Ammon's horn (tissue), 1 donor: ENCODE measurements around the gene PLSCR2.
"Not testable (repeated sequence)": the region's sequence is repeated elsewhere in the genome, so short reads cannot be mapped to it uniquely, and the experiment has no call there.

Experiments
- DNase-seq: peaks from one replicate; pipeline ENCODE4 v3.0.0-alpha.2; 2016; ENCODE audit warnings: low spot score

The PLSCR2 gene

DNA sequence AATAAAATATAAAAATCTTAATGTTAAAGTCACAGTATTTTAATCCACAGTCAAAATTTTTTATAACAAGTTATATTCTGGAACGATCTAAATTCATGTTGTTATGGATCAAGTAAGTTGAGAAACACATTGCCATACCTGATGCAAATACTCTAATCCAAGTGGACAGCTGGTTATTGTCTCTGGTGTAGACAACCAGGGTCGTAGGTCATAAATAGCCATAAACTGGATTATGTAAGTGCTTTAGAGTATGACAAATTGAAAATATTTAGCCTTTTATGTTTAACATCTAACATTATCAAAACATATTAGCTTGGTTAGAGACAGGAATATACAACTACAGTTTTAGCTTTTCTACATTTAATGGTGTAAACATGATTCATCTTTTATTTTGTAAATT, 53.0 kb downstream of the PLSCR2 start:
- DNase-seq = no peak

DNA sequence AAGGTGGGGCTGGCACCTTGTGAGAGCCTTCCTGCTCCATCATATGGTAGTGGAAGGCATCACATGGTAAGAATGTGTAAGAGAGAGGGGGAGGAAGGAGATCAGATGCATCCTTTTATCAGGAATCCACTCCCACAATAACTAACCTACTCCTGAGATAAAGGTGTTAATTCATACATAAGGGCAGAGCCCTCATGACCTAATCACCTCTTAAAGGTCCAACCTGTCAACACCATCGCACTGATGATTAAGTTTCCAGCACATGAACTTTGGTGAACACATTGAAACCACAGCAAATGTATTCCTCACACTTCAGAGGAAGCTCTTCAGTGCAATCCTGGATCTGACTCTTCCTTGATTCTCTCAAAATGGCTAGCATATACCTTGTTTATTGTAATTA, 55.4 kb downstream of the PLSCR2 start:
- no peak for DNase-seq

DNA sequence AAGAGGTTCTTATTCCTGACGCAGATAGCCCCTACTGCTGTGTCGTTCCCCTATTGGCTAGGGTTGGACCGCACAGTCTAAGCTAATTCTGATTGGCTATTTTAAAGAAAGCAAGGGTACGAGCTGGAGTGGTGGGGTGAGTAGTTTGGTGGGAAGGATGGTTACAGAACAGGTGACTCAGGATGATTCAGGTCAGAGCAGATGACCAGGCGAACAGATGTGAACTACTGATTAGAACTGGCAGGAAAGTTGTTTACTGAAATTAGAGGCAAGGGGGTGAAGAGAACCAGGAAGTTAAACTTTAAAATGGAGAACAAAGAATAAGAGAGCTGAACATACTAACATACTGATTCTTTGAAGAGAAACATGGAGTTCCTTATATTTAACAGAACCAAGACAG, 56.6 kb downstream of the PLSCR2 start:
- not testable (repeated sequence) for DNase-seq

DNA sequence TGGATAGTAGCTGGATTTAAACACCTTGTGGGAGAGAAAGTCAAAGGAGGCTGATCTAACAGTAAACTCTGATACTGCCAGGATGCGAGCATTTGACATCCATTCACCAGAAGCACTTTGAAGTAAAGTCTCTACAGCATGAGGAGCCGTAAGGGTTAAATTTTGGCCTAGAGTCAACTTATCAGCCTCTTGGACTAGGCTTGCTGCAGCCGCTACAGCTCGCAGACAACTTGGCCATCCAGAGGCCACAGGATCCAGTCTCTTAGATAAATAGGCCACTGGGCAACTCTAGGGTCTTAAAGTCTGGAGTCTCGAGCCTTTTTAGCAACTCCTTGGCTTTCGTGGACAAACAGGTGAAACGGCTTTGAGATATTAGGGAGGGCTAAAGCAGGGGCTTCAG, 61.4 kb downstream of the PLSCR2 start:
- DNase-seq = no peak

DNA sequence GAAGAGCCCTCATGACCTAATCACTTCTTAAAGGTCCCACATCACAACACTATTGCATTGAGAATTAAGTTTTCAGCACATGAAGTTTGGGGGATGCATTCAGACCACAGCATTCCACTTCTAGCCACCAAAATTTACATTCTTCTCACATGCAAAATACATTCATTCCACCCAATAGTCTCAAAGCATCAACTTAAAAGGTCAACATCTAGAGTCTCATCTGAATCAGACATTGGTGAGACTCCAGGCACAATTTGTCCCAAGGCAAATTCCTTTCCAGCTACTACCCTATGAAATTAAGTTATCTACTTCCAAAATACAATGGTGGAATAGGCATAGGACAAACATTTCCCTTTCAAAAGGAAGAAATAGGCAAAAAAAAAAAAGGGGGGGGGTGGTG, 64.9 kb downstream of the PLSCR2 start:
- DNase-seq = no peak

DNA sequence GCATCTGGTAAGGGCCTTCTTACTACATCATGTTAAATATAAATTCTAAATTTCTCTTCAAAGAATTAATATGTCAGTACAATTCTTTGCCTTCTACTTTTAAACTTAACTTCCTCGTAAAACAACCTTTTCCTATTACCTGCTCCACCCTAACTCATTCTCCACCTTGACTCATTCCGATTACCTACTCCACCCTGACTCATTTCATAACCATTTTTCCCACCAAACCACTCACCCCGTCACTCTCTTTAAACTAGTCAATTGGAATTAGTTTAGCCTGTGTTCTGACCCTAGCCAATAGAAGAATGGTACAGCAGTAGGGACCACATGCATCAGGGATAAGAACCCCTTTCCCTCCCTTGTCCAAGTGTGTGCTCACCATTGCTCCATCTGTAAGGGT, 65.6 kb downstream of the PLSCR2 start:
- no peak for DNase-seq

DNA sequence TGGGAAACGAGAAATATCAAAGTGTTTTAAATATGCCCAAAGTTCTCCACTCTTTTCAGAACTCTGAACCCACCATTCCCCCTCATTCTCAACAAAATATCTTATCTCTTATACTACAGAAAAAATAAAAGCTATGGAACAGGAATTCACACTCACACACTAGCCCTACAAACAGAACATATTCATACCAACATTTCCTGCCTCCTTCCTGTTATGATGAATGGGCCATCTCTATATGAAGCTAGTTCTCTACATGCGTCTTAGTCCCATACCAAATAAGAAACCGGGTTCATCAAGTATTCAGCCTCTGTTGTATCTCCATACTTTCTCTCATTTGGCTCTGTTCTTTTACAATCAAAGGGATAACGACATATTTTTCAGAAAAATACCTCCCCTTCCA, 72.6 kb downstream of the PLSCR2 start:
- DNase-seq = no peak

DNA sequence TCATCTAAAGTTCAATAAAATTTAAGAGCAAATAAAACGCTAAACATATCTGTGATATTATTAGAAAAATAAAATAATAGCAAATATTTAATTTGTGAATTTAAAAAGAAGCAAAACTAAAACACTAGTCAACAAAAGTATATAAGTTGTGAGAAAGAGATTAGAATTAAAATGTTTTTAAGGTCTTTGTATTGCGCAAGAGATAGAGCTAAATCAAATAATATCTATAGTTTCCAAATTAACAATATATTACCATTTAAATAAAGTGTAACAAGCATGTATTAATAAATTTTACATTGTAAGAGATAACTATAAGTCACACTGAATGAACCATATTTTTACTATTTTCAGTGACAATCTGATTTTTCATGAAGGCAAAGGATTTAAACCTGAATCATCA, 74.2 kb downstream of the PLSCR2 start:
- no peak for DNase-seq

DNA sequence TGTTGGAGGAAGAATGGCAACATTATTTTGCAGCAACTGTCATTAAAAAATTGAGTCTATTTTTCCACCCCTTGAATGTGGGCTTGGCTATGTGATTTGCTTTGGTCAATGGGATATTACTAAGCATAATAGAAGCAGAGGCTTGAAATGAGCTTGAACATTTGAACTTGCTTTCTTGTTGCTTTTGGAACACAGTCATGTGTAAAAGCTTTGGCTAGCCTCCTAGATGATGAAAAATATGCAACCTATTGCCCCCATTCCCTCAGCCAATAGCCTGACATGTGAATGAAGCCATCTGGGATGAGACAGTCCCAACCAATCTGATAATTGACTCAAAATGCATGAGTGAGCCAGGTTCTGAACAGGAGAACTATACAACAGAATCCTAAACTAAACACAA, 78.4 kb downstream of the PLSCR2 start:
- DNase-seq = no peak

DNA sequence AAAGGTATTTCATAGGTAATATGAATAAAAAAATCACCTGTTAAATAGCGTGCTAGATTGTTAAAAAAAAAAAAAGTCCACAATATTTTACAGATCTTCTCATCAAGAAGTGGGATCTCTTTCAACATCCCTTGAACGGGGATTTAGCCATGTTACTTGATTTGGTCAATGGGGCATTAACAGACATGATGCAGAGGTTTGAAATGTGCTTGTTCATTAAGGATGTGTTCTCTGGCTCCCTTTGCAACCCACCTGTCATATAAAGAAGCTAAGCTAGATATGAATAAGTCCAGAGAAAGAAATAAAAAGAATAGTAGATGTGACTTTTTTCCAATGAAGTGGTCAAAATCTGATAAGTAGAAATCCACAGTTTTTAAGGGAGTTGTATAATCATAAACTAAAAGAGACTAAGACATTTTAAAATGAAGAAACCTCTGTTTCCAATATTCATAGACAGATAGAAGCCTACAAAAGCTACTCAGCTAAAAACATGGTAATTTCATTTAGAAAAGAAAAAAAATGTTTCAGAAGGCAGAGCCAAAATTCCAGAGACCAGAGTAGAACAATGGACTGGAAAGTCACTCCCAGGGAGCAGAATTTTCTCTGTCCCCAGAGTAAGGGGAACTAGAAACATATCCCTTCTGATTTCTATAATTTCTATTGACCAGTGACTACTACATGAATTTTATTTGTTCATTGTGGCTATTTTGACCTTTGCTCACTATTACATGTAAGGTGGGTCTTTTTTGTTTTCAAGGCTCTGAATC, 79.2 kb downstream of the PLSCR2 start:
- no peak for DNase-seq

DNA sequence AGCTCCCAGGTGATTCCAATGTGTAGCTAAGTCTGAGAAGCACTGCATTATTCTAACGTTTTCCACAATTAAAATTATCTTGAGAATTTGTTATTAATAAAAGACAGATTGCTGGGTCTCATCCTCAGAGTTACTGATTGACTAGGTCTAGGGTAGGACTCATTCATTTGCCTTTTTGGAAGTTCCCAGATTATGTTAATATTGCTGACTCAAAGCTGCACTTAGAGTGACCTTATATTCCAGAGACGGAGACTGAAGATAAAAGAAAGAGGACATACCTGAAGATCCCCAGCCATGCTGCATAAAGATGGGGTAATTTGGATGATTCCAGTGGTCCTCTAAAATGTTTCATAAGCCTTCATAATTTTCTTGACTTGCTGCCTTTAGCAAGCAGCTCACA, 81.8 kb downstream of the PLSCR2 start:
- DNase-seq = no peak

DNA sequence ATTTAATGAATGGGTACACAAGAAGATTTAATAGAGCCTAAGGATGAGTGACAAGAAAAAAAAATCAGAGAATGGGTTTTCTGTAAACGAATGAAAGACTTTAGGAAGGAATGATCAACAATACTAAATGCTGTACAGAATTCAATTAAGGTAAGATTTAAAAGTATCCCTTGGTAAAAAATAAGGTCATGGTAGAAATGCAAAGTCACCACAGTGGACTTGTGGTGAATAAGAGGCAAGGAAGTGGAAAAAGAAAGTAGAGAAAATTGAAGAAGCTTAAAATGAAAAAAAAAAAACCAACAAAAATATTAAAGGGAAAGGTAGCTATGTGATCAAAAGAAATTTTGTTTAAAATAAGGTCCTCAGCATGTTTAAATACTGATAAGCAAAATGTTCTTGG, 82.4 kb downstream of the PLSCR2 start:
- no peak for DNase-seq

DNA sequence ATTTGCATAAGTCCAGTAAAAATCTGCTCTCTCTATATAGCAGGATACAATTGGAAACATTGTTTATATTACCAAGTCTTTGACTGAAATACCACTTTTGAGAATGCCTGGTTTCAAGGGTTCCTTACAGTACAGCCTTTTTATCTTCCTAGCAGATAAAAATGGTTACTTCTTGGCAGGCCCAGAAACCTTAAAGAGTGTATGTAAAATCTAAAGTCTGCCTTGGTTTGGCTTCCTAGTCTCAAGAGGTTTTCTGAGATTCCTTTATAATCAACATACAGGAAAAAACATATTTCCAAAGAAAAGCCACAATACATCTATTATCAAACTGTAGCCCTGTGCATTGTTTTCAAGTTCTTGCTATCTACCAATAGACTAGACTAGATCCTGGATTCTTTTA, 84.6 kb downstream of the PLSCR2 start:
- no peak for DNase-seq
